Panc1 (cell line): ENCODE measurements around the gene GPR137B. TPM values are rescaled to one million over a fixed set of nuclear protein-coding genes. Genes with fewer than 3 reads are reported as not detected.
A peak's percentile ranks its signal among the peaks of the same experiment; 100 is the strongest.

Source experiments
- ATAC-seq: fragments of 200-7000 bp; cut with Tn5 transposase; 2 replicates; pipeline ENCODE4 v1.9.1; 2020; ENCODE audit warnings: mild to moderate bottlenecking, moderate library complexity
- BruUV-seq: library from RNA; stranded (reverse); fragments of 400-500 nt; replicated peaks from 2 replicates; lab custom pipeline; 2021; lab: Mats Ljungman, UMichigan
- CTCF ChIA-PET: fragments of 300-600 bp; sonication (Branson Sonifier 250); formaldehyde crosslinking; loops from one replicate; lab custom pipeline; 2022; ENCODE audit warnings: antibody characterized with exemption; lab: Charles Lee
- POLR2A ChIA-PET: fragments of 300-600 bp; sonication (Branson Sonifier 250); formaldehyde crosslinking; loops from one replicate; lab custom pipeline; 2022; ENCODE audit warnings: antibody characterized with exemption; lab: Charles Lee
- DNase-seq: peaks from one replicate; pipeline ENCODE4 v3.0.0-alpha.2; 2010; ENCODE audit warnings: low read depth, low spot score
- H3K27ac ChIP-seq: 2 replicates; pipeline ENCODE4 v1.5.1; 2011; ENCODE audit warnings: mild to moderate bottlenecking, low read length, inconsistent platforms
- H3K27me3 ChIP-seq: fragments of 200-500 bp; sonication (Bioruptor generic); 2 replicates; pipeline ENCODE4 v1.6.0; 2014; ENCODE audit warnings: low read length, inconsistent platforms; ENCODE audit not compliant: control insufficient read depth, insufficient read depth
- H3K36me3 ChIP-seq: fragments of 200-500 bp; sonication (Bioruptor generic); 2 replicates; pipeline ENCODE4 v1.5.1; 2014; ENCODE audit warnings: inconsistent platforms, mild to moderate bottlenecking, low read length, moderate library complexity; ENCODE audit not compliant: control insufficient read depth, insufficient read depth
- H3K4me1 ChIP-seq: 2 replicates; pipeline ENCODE4 v1.5.1; 2011; ENCODE audit warnings: inconsistent platforms, mild to moderate bottlenecking, low read length, moderate library complexity; ENCODE audit not compliant: control insufficient read depth, insufficient read depth
- H3K4me3 ChIP-seq, 2 experiments: 2 replicates each; pipeline ENCODE4 v1.5.1; 2011 to 2012; ENCODE audit warnings: low read depth in 2 of 2, low read length in 2 of 2, mild to moderate bottlenecking in 2 of 2, inconsistent platforms in 1 of 2, moderate library complexity in 1 of 2
- H3K9me3 ChIP-seq: fragments of 200-500 bp; sonication (Bioruptor generic); 2 replicates; pipeline ENCODE4 v1.5.1; 2014; ENCODE audit warnings: low read depth, mild to moderate bottlenecking, inconsistent platforms, low read length, moderate library complexity; ENCODE audit not compliant: control insufficient read depth, insufficient read depth
- CTCF ChIP-seq: fragments of 450-650 bp; IDR thresholded peaks from 2 replicates; pipeline ENCODE4 v1.5.1; 2017; ENCODE audit warnings: mild to moderate bottlenecking
- POLR2AphosphoS5 ChIP-seq: IDR thresholded peaks from 2 replicates; pipeline ENCODE4 v1.6.1; 2012; ENCODE audit warnings: mild to moderate bottlenecking, low read depth, low read length, moderate library complexity
- SIN3A ChIP-seq: IDR thresholded peaks from 2 replicates; pipeline ENCODE4 v1.6.1; 2012; ENCODE audit warnings: low read depth, mild to moderate bottlenecking, low read length, moderate library complexity, borderline replicate concordance; ENCODE audit not compliant: insufficient read depth
- TCF7L2 ChIP-seq: IDR thresholded peaks from 2 replicates; pipeline ENCODE4 v1.6.1; 2011; ENCODE audit warnings: mild to moderate bottlenecking, low read depth, low read length, inconsistent platforms
- in situ Hi-C: cut with HindIII; loops from 2 replicates; pipeline ENCODE4 v1.10.0; 2016; ENCODE audit warnings: low sequenced_read_pairs, low pct_unique_long_range_greater_than_20kb
- intact Hi-C: fragments of 100-400 bp; cut with micrococcal nuclease; formaldehyde crosslinking; loops from one replicate; pipeline ENCODE4 v1.10.0; 2022; ENCODE audit not compliant: unreplicated experiment
- total RNA-seq: library from RNA; stranded (reverse); gene quantifications from one replicate; pipeline ENCODE4 v1.2.1, GENCODE V29; 2021; ENCODE audit not compliant: unreplicated experiment
- TF ChIP-seq, protein P1 (sequence below), 2 experiments: IDR thresholded peaks; 2 replicates each; pipeline ENCODE4 v1.6.1; 2011 to 2012; ENCODE audit warnings: low read depth in 2 of 2, control low read depth in 1 of 2, low read length in 1 of 2, mild to moderate bottlenecking in 1 of 2, moderate library complexity in 1 of 2; ENCODE audit not compliant: insufficient read depth in 1 of 2

GPR137B gene
- total RNA-seq, 1 experiment from 2014 or later: 25.3 TPM

GRCh38 chr1:236102611-236103010 is 39.7 kb upstream of the GPR137B start:
- TF ChIP-seq, protein P1, sequence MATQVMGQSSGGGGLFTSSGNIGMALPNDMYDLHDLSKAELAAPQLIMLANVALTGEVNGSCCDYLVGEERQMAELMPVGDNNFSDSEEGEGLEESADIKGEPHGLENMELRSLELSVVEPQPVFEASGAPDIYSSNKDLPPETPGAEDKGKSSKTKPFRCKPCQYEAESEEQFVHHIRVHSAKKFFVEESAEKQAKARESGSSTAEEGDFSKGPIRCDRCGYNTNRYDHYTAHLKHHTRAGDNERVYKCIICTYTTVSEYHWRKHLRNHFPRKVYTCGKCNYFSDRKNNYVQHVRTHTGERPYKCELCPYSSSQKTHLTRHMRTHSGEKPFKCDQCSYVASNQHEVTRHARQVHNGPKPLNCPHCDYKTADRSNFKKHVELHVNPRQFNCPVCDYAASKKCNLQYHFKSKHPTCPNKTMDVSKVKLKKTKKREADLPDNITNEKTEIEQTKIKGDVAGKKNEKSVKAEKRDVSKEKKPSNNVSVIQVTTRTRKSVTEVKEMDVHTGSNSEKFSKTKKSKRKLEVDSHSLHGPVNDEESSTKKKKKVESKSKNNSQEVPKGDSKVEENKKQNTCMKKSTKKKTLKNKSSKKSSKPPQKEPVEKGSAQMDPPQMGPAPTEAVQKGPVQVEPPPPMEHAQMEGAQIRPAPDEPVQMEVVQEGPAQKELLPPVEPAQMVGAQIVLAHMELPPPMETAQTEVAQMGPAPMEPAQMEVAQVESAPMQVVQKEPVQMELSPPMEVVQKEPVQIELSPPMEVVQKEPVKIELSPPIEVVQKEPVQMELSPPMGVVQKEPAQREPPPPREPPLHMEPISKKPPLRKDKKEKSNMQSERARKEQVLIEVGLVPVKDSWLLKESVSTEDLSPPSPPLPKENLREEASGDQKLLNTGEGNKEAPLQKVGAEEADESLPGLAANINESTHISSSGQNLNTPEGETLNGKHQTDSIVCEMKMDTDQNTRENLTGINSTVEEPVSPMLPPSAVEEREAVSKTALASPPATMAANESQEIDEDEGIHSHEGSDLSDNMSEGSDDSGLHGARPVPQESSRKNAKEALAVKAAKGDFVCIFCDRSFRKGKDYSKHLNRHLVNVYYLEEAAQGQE (IDR thresholded peaks at IDR 0.05; ENCODE audit: insufficient read depth in 1 of 2, low read depth in 2 of 2, low read length in 1 of 2): no peak
- POLR2A ChIA-PET: no interaction called here
- Histone ChIP-seq H3K36me3 (no peaks in the 10 kb centered on the region), H3K27ac (peak overlapping the region; percentile 11; the same call in 1 of the 2 replicates), H3K9me3 (no peaks in the 10 kb centered on the region), H3K4me3 (no peak overlapping the region), H3K4me1 (peaks cover 13% of the 10 kb centered on the region), H3K27me3 (no peaks in the 10 kb centered on the region)
- intact Hi-C loops: loop anchor here (5.0 to 10.0 kb wide), 5 partner anchors 182 to 642 kb away; partner anchors contain the start of genes EDARADD and ERO1B
- DNase-seq (no peak), ATAC-seq (no peak)
- CTCF ChIA-PET: no interaction called here
- BruUV-seq: no TSS peak
- in situ Hi-C loops: no loop called here

DNA sequence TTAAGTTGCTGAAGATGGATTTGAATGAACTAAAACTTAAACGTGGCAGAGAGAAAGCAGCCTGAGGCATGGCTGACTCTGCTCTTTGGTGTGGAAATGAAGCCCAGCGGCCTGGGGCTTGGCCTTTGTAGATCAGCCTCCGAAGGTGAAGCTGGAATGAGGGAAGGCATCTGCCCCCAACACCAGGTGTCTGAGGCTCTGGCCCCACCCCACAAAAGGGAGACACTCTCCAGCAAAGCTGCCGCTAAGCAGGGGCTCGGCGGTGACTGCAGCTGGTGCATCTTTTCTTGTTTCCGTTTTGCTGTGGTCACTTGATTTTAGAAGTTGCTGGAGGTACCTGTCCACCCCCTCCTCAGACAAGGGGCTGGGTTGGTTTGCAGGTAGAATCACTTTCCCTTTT is 39.3 kb upstream of the GPR137B start:
- BruUV-seq: no TSS peak
- H3K36me3 ChIP-seq: no peaks in the 10 kb centered on the region
- in situ Hi-C loops: no loop called here
- intact Hi-C loops: loop anchor here (5.0 to 10.0 kb wide), 5 partner anchors 182 to 642 kb away; partner anchors contain the start of genes EDARADD and ERO1B
- no peaks in the 10 kb centered on the region for H3K9me3 ChIP-seq
- DNase-seq (no peak), ATAC-seq (no peak)
- H3K4me1 ChIP-seq: peaks cover 13% of the 10 kb centered on the region
- peak overlapping the region; percentile 48; the same call in 1 of the 2 replicates for H3K27ac ChIP-seq
- H3K4me3 ChIP-seq: no peak overlapping the region
- ChIA-PET CTCF (no interaction called here), POLR2A (no interaction called here)
- H3K27me3 ChIP-seq: no peaks in the 10 kb centered on the region
- TF ChIP-seq POLR2AphosphoS5: no peak
- TF ChIP-seq TCF7L2: no peak
- no peak for TF ChIP-seq SIN3A
- no peak for TF ChIP-seq CTCF
- TF ChIP-seq, protein P1 (IDR thresholded peaks at IDR 0.05; ENCODE audit: insufficient read depth in 1 of 2, low read depth in 2 of 2, low read length in 1 of 2): no peak
